GM19328 (cell line): Measurements from ENCODE around the gene CDH4.

Source experiments
- ATAC-seq: cut with Tn5 transposase; IDR thresholded peaks from one replicate; pipeline ENCODE4 v1.9.1; 2021; ENCODE audit warnings: mild to moderate bottlenecking, moderate library complexity; ENCODE audit not compliant: unreplicated experiment

The CDH4 gene

DNA sequence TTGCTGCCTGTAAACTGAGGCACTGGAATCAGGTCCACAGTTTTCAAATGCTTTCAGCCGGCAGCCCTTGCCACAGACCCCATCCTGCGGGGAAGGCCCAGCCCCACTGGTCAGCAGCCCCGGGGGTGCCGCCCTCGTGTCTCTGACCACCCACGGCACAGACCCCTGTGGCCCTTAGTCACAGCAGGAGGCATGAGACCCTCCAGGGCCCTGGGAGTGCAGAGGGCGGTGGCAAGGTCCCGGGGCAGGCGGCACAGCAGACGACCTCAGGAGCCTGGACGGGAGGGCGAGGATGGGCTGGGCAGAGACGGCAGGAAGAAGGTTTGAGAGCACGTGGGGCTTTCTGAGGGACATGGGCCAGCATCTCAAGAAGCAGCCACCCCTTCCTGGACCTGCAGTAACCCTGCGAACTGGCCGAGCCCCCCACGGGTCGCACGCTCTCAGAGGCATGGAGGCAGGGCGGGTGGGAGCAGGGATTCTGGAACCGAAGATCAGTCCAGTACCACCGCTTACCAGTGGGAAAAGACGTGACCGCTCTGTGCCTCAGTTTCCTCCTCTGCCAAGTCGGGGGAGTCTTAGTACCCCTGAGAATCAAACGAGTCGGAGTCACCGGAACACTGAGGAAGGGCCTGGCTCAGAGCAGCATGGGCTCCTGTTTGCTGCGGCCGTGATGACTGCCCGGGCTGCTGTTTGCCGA is 672.9 kb downstream of the CDH4 start:
- no peak for ATAC-seq

DNA sequence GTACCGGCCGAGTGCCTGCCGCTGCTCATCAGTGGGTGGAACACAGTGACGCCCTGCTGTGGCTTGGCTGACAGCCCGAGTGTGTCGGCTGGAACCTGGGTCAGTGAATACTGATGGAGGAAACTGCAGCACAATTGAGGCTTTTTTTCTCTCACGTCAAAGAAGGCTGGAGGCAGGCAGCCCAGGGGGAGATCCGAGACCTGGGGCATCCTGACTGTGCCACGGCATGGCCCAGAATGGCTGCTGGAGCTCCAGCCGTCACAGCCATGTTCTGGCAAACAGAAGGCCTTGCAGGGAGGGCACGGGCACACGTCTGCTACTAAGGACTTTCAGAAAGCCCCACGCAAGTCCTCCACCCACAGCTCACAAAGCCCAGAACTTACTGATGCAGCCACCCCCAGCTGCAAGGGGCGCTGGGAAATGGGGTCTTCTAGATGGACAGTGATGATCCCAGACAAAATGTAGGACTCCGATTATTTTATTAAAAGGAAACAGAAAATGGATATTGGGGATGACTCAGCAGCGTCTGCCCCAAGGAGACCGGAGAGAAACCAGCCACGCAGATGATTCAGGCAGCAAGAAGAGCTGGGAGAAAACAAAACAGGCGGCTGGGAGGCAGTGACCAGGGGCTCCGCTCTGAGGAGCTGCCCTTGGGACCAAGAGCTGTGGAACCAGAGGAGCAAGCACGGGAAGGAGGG is 673.6 kb downstream of the CDH4 start:
- no peak for ATAC-seq

DNA sequence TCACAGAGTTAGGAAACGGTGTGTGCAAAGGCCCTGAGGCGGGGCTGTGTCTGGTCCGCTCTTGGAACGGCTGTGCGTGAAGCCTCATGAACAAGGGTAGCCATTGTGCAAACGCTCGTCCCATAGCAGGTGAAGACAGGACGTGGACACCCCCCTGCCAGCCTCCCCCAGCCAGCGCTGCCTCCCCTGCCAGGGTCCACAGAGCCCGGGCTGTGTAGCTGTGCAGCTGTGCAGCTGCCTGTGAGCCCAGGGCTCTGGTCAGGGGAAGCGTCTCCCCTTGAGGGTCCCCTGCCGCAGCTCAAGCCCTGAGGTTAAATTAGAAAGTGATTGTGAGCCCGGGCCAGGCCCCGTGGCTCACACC is 674.2 kb downstream of the CDH4 start:
- ATAC-seq = no peak

DNA sequence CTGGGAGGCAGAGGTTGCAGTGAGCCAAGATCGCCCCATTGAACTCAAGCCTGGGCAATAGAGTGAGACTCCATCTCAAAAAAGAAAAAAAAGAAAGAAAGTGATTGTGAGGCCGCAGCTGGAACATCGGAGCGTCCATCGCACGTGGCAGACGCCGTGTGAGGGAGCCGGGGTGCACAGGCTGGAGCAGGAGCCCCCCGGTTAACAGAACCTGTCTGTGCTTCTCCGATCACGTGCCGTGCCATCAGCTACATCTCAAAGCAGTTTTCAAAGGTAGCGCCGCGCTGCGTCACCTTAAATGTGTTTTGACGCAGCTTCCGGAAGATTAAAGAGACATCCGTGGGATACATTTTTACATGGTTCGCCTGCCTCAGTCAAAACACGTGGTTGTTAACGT is 674.7 kb downstream of the CDH4 start:
- no peak for ATAC-seq

DNA sequence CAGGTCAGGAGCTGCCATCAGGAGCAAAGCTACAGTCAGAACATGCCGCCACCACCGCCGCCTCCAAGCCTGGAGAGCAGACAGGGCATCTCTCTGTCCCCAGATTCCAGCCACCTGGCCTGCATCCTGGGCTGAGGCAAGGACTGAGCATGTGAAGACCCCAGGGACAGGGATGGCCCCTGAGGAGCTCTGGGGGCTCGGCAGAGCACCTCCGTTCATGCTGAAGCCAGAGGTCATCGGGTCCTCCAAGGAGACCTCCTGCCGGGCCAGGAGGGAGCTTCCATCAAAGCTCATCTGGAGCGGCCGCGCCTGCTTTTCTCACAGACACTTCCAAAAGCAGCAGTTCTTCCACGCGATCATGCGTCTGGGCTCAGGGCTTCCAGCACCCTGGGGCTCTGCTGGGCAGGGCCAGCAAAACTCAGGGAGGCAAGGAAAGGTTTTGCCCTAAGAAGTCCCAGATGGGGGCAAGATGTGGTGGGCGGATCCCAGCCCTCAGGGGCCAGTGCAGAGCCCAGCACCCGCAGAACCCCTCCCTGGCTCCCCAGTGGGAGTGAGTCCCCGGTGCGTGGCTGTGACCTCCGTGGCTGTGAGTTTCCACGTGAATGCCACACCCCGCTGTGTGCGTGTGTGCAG is 675.2 kb downstream of the CDH4 start:
- ATAC-seq = no peak

DNA sequence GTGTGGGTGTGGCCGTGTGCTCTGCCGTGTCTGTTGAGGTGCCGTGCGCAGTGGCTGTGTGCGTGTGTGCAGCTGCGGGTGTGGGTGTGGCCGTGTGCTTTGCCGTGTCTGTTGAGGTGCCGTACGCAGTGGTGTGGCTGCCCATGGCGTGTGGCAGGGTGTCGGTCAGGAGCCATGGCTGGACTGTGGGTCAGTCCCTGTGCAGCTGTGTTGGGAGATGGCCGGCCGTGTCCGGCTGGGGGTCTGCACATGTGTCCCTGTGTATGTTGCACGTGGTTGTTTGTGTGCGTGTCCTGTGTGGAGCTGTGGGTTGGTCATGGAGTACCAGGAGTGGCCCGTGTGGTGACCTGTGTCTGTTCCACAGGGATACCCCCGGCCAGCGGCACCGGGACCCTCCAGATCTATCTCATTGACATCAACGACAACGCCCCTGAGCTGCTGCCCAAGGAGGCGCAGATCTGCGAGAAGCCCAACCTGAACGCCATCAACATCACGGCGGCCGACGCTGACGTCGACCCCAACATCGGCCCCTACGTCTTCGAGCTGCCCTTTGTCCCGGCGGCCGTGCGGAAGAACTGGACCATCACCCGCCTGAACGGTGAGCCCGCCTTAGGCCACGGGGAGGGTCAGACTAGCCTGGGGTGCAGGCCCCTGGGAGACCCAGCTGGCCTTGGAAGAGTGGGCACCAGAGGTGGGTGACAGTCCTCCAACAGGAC is 675.9 kb downstream of the CDH4 start:
- no peak for ATAC-seq

DNA sequence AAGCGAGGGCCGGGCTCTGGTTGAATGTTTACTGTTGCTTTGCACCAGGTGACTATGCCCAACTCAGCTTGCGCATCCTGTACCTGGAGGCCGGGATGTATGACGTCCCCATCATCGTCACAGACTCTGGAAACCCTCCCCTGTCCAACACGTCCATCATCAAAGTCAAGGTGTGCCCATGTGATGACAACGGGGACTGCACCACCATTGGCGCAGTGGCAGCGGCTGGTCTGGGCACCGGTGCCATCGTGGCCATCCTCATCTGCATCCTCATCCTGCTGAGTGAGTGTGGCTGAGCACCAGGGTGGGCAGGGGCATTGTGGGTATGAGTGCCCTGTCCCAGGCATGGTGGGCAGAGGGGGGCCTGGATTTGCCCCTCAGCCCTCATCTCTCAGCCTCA is 677.5 kb downstream of the CDH4 start:
- ATAC-seq = no peak

DNA sequence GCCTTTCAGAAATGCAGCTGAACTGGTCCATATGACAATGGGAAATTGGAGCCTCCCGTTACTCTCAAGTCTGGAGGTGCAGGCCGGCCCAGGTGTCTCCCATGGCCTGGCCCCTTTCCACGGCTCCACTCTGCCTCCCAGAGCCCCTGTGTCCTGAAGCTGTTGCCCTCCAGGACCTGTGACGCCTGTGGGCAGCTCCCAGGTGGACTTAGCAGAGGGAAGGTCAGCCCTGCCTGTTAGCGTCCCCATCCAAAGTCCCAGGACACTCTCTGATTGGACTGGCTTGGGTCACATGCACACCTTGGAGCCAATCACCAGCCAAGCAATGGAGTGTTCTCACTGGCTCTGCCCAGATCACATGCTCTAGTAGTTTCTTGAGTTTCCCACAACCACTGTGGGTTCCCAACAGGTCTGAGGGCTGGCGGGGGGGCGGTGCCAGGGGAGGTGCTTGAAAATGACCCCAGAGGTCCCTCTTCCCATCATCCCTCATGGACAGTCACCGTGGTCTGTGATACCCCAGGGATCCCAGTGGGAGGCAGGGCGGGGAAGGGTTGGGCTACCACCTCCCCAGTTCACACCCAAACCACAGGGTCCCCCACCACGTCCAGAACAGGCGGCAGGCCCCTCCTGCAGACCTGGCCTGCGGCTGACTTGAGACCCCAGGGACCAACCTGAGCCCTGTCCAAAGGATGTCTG is 678.1 kb downstream of the CDH4 start:
- no peak for ATAC-seq

DNA sequence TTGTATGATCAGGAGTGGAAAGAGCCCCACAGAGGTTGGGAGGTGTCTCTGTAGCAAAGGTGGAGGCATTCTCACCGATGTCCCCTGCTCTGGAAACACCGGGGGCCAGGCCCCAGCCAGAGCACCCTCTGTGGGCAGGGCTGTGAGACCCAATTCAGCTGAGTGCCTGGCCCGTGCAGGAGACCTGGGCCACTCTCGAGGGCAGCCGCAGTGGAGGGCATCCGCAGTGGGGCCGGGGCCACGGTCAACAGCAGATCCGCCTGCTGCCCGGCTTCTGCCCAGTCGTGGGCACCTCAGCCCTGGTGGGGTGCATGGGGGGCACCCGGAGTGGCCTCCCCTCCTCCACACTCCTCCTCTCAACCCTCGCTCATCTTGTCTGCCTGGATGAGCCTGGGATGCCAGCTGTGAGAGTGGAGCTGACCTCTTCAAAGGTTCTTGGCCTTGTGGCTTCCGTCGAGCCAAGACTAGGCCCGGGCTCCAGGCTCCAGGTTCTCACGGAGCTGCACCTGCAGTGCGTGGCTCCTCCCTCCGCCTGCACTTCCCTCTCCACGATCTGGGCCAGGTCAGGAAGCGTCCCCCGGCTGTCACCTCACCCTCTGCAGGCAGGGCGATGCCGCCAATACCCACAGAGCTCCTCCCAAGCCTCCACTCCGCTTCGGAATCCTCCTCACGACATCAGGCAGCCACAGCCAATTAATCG is 678.9 kb downstream of the CDH4 start:
- ATAC-seq = no peak

DNA sequence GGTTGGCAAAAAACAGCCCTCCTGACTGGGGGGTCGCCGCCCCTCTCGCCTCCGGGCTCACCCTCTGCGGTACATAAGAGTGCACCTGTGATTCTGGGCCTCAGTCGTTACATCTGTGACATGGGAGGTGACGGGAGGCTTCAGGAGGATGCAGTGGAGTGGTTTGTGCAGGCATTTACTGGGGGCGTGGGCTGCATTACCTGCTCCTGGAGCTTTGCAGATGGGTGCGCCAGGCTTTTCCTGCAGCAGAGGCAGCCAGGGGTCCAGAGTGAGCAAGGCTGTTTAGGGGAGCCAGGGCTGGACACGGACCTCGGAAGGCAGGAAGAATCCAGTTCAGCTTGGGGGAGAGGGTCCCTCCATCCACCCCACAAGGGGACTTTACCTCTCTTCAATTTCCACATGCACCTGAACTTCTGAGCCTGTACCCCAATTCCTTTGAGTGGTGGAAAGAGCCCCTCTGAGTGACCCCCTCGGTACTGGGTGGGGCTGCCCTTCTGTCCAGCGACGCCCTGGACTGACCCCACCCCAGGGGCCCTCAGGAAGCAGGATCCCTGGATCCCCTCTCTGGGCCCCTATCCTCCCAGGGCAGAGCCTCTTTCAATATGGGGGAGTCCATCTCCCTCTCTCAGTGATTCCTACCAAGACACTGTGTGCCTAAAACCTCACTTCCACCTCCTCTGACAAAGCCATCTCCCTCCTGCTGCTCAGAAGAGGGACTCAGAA is 679.6 kb downstream of the CDH4 start:
- ATAC-seq = no peak

DNA sequence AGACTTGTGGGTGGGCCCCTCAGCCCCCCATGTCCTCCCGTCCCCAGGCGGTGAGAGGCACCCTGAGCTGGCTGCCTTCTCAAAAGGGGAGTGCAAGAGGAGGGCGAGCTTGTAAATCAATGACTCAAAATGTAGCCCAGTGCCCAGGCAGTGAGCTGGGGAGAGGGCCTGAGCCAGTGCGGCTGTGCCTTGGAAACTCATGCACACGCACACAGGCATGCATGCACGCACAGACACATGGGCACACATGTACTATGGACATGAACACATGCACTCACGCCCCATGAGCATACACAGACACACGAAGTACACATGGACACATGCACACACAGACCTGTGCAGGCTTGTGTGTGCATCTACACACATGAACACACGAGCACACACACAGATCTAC is 680.1 kb downstream of the CDH4 start:
- no peak for ATAC-seq

DNA sequence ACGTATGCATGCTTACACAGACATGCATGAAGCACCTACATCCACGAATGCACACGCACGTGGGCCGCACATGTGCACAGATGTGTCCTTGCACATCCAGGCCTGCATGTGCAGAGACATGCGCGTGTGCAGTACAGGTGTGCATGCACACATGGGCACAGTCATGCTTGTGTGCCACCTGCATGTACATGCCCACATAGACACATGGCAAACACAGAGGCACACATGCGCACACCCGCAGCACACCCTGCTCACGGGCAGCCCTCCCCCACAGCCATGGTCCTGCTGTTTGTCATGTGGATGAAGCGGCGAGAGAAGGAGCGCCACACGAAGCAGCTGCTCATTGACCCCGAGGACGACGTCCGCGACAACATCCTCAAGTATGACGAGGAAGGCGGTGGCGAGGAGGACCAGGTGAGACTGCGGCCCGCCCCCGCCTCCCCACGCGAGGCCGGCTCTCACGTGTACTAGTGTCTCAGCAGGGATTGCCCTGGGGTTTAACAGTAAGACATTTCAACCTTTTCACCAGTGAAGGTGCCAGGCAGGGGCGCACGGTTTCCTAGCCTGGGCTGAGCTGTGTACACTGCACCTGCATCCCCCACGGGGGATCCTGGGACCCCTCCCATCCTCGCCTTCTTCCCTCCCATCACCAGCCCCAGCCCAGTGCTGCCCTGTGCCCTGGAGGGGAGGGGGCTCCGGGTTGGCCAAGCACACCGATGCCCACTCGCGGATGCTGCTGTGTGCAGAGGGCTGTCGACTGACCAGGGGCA is 680.8 kb downstream of the CDH4 start:
- ATAC-seq = no peak

DNA sequence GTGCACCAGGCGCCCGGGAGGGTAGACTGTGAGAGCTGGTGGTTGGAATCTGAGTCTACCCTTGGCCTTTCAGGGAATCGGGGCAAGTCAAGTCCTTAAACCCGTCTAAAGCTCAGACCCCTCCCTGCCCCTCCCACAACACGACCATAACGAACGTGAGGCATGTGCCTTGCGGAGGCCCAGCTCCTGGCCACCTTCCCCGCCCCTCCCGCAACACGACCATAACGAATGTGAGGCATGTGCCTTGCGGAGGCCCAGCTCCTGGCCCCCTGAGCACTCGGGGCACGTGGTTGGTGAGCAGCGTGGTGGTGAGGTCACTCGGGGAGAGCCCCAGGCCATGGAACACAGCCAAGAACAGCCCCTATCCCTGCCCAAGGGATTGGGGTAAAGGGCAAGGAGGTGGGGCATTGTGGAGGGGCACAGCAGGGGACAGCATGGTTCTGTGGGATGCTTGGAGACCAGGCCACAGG is 681.5 kb downstream of the CDH4 start:
- no peak for ATAC-seq

DNA sequence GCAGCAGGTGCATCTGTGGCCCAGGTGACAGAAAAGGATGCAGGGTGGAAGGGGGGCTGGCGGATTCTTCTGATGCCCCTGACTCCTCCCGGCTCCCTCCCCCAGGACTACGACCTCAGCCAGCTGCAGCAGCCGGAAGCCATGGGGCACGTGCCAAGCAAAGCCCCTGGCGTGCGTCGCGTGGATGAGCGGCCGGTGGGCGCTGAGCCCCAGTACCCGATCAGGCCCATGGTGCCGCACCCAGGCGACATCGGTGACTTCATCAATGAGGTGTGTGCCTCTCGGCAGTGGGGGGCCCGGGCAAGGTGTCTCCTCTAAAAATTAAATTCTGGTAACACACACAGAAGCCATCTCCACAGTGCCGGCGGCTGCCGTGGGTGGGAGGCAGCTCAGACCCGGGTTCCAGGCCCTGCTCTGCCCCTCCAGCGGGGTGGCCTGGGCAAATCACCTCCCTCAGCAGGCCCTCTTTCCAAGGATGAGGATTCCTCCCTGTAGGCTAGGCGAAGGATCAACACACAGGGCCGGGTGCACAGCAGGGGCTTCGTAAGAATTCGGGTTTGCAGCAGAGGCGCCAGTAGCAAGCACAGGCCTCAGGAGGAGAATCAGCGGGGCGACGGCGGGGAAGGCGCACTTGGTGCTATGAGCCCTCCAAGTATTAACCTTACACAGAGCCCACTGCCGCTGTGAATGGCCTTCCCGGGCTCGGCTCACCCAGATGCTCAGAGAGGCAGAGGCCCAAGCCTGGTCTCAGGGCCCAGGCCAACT is 682.1 kb downstream of the CDH4 start:
- ATAC-seq = no peak

DNA sequence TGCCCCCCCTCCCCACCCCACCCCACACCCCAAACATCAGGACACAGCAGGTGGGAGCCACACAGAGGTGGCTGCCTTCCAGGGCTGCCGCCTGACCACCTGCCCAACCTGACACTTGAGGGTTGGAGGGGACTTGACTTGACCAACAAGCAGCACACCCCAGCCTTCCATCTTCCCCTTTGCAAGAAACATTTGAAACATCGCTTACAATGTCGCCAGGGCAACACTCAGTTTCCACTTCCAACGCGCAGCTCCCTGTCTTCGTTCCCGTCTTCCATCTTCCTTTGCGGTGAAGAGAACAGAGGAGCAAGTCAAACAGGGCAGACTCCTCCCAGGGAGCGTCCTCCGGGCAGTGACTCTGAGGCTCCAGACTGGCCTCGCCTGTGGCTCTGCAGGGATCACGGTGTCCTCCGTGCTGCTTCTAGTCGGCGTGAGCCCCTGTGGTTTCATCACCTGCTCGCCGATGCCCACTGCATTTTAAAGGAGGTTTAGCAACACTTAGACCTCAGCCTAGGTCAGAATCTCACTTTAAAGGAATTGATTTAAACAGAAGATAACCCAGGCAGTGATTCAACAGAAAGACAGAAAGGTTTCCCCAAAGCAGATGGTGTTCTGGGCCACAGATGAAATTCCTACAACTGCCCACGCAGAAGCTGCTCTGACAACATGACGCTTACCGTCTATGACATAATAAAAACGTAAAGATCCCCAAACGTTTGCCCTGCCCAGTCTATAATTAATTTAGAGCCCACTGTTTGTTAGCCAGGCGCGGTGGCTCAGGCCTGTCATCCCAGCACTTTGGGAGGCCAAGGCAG is 682.9 kb downstream of the CDH4 start:
- no peak for ATAC-seq

DNA sequence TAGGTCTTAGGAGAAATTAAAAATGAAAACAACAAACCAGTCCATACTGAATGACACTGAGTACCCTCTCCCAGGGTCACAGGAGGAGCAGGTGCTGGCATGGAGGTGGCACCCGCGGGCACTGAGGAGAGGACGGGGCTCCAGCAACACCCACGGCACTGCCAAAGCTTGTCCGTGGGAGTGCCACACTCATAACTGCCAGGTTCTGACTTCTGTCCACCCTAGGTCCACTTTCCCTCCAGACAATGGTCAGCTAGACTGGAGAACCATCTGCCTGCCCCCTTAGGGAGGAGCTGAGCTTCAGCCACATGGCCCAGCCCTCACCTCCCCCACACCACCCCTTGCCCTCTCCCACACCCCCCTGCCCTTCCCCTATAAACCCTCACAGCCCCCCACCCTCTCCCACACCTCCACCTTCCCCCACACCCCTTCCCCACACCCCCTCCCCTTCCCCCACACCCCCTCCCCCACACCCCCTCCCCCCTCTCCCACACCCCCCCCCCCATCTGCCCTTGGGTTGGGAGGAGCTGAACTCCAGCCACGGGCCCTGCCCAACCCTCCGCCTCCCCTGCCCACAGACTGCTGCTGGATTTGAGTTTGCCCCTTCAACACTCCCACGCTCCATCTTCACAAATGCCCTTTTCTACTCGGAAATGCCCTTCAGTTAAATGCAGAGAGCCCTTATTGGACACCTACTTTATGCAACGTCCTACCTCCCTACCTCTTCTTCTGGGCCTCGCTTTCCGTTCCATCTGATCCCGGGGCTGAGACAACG is 684.1 kb downstream of the CDH4 start:
- no peak for ATAC-seq

DNA sequence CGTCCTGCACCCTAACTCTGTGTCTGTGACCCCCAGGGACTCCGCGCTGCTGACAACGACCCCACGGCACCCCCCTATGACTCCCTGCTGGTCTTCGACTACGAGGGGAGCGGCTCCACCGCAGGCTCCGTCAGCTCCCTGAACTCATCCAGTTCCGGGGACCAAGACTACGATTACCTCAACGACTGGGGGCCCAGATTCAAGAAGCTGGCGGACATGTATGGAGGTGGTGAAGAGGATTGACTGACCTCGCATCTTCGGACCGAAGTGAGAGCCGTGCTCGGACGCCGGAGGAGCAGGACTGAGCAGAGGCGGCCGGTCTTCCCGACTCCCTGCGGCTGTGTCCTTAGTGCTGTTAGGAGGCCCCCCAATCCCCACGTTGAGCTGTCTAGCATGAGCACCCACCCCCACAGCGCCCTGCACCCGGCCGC is 684.7 kb downstream of the CDH4 start:
- ATAC-seq = no peak
